Osteocyte (in vitro differentiated cells): ENCODE measurements around the gene RABL3. TPM values are rescaled to one million over a fixed set of nuclear protein-coding genes. Genes with fewer than 3 reads are reported as not detected.
"Not testable (repeated sequence)": the region's sequence is repeated elsewhere in the genome, so short reads cannot be mapped to it uniquely, and the experiment has no call there.

ENCODE experiments used
- DNase-seq: peaks from one replicate; pipeline ENCODE4 v3.0.0; 2021; ENCODE audit warnings: mixed read lengths; ENCODE audit not compliant: unreplicated experiment; ENCODE audit errors: extremely low spot score
- H3K27ac Mint-ChIP-seq: one replicate; pipeline ENCODE4 v1.8.0; 2021; ENCODE audit warnings: mild to moderate bottlenecking, mixed read lengths; ENCODE audit not compliant: unreplicated experiment
- H3K27me3 Mint-ChIP-seq: one replicate; pipeline ENCODE4 v1.8.0; 2021; ENCODE audit warnings: mixed read lengths; ENCODE audit not compliant: unreplicated experiment
- H3K36me3 Mint-ChIP-seq: one replicate; pipeline ENCODE4 v1.8.0; 2021; ENCODE audit warnings: mixed read lengths; ENCODE audit not compliant: unreplicated experiment
- H3K4me1 Mint-ChIP-seq: one replicate; pipeline ENCODE4 v1.8.0; 2021; ENCODE audit warnings: mixed read lengths; ENCODE audit not compliant: unreplicated experiment
- H3K4me3 Mint-ChIP-seq: one replicate; pipeline ENCODE4 v1.8.0; 2021; ENCODE audit warnings: mild to moderate bottlenecking, moderate library complexity, mixed read lengths; ENCODE audit not compliant: unreplicated experiment
- H3K9me3 Mint-ChIP-seq: one replicate; pipeline ENCODE4 v1.8.0; 2021; ENCODE audit warnings: mixed read lengths; ENCODE audit not compliant: unreplicated experiment
- total RNA-seq: library from RNA; stranded (reverse); gene quantifications from 2 replicates; pipeline ENCODE4 v1.2.1, GENCODE V29; 2021
- TF ChIP-seq, protein P1 (sequence below): fragments of 200-600 bp; sonication (generic); IDR thresholded peaks from 2 replicates; pipeline ENCODE4 v1.5.0; 2021; ENCODE audit warnings: antibody characterized with exemption, mild to moderate bottlenecking, moderate library complexity

RABL3 gene
- total RNA-seq, 1 donor from 2014 or later = 17.4 TPM

DNA sequence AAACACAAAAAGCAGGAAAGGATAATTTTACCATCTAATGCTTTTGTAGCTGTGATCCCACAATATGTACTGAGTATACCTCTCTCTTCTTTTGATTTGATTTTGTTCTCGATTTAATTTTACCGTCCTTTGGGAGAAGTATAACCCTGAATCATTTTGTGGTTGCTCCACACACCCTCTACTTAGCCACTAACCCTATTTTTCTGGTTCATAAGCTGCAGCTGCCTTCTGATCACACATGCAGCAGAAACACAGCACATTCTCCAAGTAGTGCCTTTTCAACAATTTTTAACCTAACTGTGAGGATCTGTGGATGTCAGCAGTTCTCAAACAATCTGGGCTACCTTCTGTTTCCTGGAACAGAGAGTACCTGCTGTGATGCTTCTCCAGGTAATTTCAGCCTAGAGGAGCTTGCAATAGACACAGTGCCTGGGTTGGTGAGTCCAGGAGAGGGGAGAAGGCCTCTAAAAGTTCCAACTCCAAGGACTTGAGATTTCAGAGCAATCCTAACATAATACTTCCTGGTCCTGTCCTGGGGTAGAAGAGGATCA lies 100.5 kb downstream of the RABL3 start:
- Mint-ChIP-seq H3K27me3 (no peaks in the 10 kb centered on the region), H3K27ac (no peak overlapping the region), H3K36me3 (no peaks in the 10 kb centered on the region), H3K9me3 (no peaks in the 10 kb centered on the region), H3K4me3 (no peak overlapping the region), H3K4me1 (peaks cover 22% of the 10 kb centered on the region)
- TF ChIP-seq, protein P1, sequence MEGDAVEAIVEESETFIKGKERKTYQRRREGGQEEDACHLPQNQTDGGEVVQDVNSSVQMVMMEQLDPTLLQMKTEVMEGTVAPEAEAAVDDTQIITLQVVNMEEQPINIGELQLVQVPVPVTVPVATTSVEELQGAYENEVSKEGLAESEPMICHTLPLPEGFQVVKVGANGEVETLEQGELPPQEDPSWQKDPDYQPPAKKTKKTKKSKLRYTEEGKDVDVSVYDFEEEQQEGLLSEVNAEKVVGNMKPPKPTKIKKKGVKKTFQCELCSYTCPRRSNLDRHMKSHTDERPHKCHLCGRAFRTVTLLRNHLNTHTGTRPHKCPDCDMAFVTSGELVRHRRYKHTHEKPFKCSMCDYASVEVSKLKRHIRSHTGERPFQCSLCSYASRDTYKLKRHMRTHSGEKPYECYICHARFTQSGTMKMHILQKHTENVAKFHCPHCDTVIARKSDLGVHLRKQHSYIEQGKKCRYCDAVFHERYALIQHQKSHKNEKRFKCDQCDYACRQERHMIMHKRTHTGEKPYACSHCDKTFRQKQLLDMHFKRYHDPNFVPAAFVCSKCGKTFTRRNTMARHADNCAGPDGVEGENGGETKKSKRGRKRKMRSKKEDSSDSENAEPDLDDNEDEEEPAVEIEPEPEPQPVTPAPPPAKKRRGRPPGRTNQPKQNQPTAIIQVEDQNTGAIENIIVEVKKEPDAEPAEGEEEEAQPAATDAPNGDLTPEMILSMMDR = no peak
- no peak for DNase-seq

DNA sequence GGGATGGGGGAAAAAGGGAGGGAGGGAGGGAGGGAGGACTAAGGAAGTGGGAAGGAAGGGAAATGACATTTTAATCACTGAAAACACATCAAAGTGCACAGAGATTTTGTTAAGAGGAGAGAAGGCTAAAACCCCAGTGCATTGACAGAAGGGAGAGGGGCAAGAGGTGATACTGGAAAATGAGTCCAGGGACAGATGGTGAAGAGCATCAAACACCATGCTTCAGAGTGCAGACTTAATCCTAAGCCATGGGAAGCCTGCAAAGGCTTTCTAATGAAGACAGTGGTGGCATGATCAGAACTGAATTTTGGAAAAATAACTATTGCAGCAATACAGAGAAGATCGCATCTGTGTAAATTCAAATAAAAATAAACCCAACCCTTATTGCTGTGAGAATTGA lies 102.1 kb downstream of the RABL3 start:
- DNase-seq = no peak
- TF ChIP-seq, protein P1 = no peak
- Mint-ChIP-seq H3K4me1 (peaks cover 11% of the 10 kb centered on the region), H3K27ac (no peak overlapping the region), H3K4me3 (no peak overlapping the region), H3K36me3 (no peaks in the 10 kb centered on the region), H3K9me3 (no peaks in the 10 kb centered on the region), H3K27me3 (no peaks in the 10 kb centered on the region)

DNA sequence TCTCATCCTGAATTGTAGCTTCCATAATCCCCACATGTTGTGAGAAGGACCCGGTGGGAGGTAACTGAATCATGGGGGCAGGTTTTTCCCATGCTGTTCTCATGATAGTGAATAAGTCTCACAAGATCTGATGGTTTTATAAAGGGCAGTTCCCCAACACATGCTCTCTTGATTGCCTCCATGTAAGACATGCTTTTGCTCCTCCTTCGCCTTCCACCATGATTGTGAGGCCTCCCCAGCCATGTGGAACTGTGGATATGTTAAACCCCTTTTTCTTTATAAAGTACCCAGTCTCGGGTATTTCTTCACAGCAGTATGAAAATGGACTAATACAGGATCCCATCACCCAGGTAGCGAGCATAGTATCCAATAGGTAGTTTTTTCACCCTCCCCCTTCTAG lies 103.5 kb downstream of the RABL3 start:
- not testable (repeated sequence) for H3K4me1 Mint-ChIP-seq, H3K27me3 Mint-ChIP-seq, H3K27ac Mint-ChIP-seq, H3K4me3 Mint-ChIP-seq, H3K36me3 Mint-ChIP-seq, DNase-seq, H3K9me3 Mint-ChIP-seq

DNA sequence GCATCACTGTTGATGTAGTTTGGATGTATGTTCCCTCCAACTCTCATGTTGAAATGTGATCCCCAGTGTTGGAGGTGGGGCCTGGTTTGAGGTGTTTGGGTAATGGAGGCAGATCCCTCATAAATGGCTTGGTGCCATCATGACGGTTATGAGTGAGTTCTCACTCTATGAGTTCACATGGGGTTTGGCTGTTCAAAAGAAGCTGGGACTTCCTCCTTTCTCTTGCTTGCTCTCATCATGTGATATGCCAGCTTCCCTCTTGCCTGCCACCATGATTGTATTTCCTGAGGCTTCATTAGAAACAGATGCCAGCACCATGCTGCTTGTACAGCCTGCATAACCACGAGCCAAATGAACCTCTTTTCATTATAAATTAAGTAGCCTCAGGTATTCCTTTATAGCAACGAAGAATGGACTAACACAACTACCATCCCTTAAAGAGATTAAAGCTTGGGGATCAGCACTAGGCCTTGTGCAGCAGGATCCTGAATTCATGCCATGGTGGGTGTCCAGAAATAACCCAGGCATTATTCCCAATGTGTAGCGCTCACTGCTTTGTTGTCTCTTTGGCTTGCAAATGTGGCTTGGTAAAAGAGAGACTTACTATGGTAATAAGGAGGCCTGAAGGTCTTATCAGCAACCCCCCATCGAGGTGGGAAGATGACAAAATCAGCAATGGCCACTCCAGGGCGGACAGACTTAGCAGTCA lies 104.3 kb downstream of the RABL3 start:
- H3K27me3 Mint-ChIP-seq = no peaks in the 10 kb centered on the region
- no peak overlapping the region for H3K27ac Mint-ChIP-seq
- no peak for DNase-seq
- no peaks in the 10 kb centered on the region for H3K9me3 Mint-ChIP-seq
- H3K36me3 Mint-ChIP-seq = no peaks in the 10 kb centered on the region
- TF ChIP-seq, protein P1 = no peak
- H3K4me3 Mint-ChIP-seq = no peak overlapping the region
- H3K4me1 Mint-ChIP-seq = peaks cover 1% of the 10 kb centered on the region

DNA sequence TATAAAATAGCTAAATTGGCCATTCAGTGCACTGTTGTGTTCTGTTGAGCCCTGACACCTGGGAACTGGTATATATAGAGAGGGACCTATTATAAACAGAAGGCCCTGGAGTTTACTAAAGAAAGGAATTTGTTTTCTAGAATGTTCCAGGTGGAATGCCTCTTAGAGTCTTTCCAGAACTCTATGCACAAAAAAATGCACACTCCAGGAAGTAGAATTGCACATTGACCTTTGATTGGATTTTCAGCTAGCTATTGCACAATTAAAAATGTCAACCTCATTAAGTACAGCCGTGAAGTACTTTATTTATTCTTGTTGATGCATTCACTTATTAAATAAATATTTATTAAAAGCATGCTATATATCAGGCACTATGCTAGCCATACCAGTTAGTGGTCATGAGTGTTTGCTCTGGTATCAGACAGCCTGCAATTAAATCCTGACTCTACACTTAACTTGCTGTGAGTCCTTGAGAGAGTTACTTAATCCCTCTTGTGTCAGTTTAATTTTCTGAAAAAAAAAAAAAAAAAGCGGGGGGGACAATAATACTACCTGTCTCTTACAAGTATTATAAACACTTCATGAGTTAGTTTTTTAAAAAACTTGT lies 105.4 kb downstream of the RABL3 start:
- Mint-ChIP-seq H3K9me3 (no peaks in the 10 kb centered on the region), H3K27me3 (no peaks in the 10 kb centered on the region), H3K36me3 (no peaks in the 10 kb centered on the region), H3K27ac (no peak overlapping the region), H3K4me3 (no peak overlapping the region), H3K4me1 (peaks cover 1% of the 10 kb centered on the region)
- no peak for DNase-seq
- TF ChIP-seq, protein P1 = no peak

Other genes starting within 250 kb of the RABL3 start
- 109 and 116 TPM in 2 replicates for gene NDUFB4, start 146.2 kb downstream of the RABL3 start, total RNA-seq
- 0.27 and 0.44 TPM in 2 replicates for gene HGD, start 60.3 kb downstream of the RABL3 start, total RNA-seq
- gene GTF2E1, start 228 bp upstream of the RABL3 start, total RNA-seq = 17.2 and 19.3 TPM in 2 replicates
- not detected in 2 replicates for gene STXBP5L, start 165.7 kb upstream of the RABL3 start, total RNA-seq